ENCODE measurements around the gene SYTL4.

SYTL4 gene

DNA sequence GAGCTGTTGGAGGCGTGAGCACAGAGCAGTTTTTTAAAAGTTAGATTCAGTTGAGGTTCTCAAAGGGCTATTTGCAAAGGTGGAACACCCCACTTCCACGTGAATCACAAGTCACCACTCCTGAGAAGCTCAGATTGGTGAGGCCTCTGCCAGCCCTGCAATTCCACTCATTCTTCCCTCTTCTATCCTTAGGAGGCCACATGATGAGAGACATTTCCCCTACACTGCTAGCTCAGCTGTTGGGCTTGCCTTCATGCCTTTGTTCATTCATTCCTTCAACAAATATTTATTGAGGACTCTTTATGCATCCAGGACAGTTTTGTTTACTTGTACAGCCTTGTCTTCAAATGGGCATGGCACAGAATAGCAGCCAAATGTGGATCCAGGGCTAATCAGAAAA, 84.2 kb downstream of the SYTL4 start:
- Histone ChIP-seq H4K20me1 (ENCODE audit: control insufficient read depth, insufficient read depth, low read depth, low read length) (no peaks in the 10 kb centered on the region), H3K36me3 (ENCODE audit: control insufficient read depth, low read length) (no peaks in the 10 kb centered on the region), H3F3A (ENCODE audit: control insufficient read depth, insufficient read depth) (no peaks in the 10 kb centered on the region), H3K4me3 (ENCODE audit: low read length) (no peak overlapping the region), H3K4me2 (ENCODE audit: low read length) (no peak overlapping the region), H3K9me3 (ENCODE audit: control insufficient read depth, insufficient read depth, low read length) (no peaks in the 10 kb centered on the region), H3K79me2 (ENCODE audit: control insufficient read depth, low read length) (no peaks in the 10 kb centered on the region), H3K9me2 (replicated peaks; ENCODE audit: control insufficient read depth, low read length) (no peaks in the 10 kb centered on the region), H3K4me1 (ENCODE audit: control insufficient read depth, low read length) (no peaks in the 10 kb centered on the region), H3K27ac (ENCODE audit: low read depth, low read length) (no peak overlapping the region), H3K27me3 (ENCODE audit: control insufficient read depth, low read length) (no peaks in the 10 kb centered on the region)
- TF ChIP-seq EZH2phosphoT487 (IDR thresholded peaks at IDR 0.05; ENCODE audit: borderline replicate concordance, low read length) = no peak
- TF ChIP-seq CTCF (IDR thresholded peaks at IDR 0.05; ENCODE audit: low read depth, low read length, poor library complexity, severe bottlenecking) = no peak

DNA sequence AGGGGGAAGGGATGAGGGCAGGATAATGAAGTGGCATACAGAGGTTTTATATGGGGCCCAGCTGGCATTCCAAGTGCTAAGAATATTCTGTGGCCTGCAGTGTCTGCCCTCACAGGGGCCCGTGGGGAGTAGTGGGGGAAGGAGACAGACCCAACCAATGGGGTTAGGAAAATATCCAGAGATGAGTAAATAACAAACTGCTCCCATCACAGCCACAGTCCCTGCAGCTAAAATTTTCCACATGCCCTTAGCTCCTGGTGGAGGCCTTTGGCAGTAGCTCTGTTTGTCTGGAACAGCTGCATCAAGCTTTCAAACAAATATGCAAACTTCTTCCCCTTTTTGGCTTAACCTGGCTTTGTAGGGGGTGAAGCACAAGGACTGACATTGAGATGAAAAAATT, 84.8 kb downstream of the SYTL4 start:
- H3K9me3 ChIP-seq (ENCODE audit: control insufficient read depth, insufficient read depth, low read length) = no peaks in the 10 kb centered on the region
- H3K4me3 ChIP-seq (ENCODE audit: low read length) = no peak overlapping the region
- H3K27ac ChIP-seq (ENCODE audit: low read depth, low read length) = no peak overlapping the region
- no peaks in the 10 kb centered on the region for H3K27me3 ChIP-seq (ENCODE audit: control insufficient read depth, low read length)
- no peak for TF ChIP-seq CTCF (IDR thresholded peaks at IDR 0.05; ENCODE audit: low read depth, low read length, poor library complexity, severe bottlenecking)
- TF ChIP-seq EZH2phosphoT487 (IDR thresholded peaks at IDR 0.05; ENCODE audit: borderline replicate concordance, low read length) = no peak
- no peaks in the 10 kb centered on the region for H3K36me3 ChIP-seq (ENCODE audit: control insufficient read depth, low read length)
- H4K20me1 ChIP-seq (ENCODE audit: control insufficient read depth, insufficient read depth, low read depth, low read length) = no peaks in the 10 kb centered on the region
- no peaks in the 10 kb centered on the region for H3F3A ChIP-seq (ENCODE audit: control insufficient read depth, insufficient read depth)
- no peaks in the 10 kb centered on the region for H3K9me2 ChIP-seq (replicated peaks; ENCODE audit: control insufficient read depth, low read length)
- H3K79me2 ChIP-seq (ENCODE audit: control insufficient read depth, low read length) = no peaks in the 10 kb centered on the region
- no peak overlapping the region for H3K4me2 ChIP-seq (ENCODE audit: low read length)
- H3K4me1 ChIP-seq (ENCODE audit: control insufficient read depth, low read length) = no peaks in the 10 kb centered on the region

- Histone ChIP-seq H4K20me1 (ENCODE audit: control insufficient read depth, insufficient read depth, low read depth, low read length) (no peaks in the 10 kb centered on the region), H3F3A (ENCODE audit: control insufficient read depth, insufficient read depth) (no peaks in the 10 kb centered on the region), H3K36me3 (ENCODE audit: control insufficient read depth, low read length) (no peaks in the 10 kb centered on the region), H3K9me3 (ENCODE audit: control insufficient read depth, insufficient read depth, low read length) (no peaks in the 10 kb centered on the region), H3K79me2 (ENCODE audit: control insufficient read depth, low read length) (no peaks in the 10 kb centered on the region), H3K27ac (ENCODE audit: low read depth, low read length) (no peak overlapping the region), H3K4me2 (ENCODE audit: low read length) (no peak overlapping the region), H3K4me1 (ENCODE audit: control insufficient read depth, low read length) (no peaks in the 10 kb centered on the region), H3K9me2 (replicated peaks; ENCODE audit: control insufficient read depth, low read length) (no peaks in the 10 kb centered on the region), H3K27me3 (ENCODE audit: control insufficient read depth, low read length) (no peaks in the 10 kb centered on the region), H3K4me3 (ENCODE audit: low read length) (no peak overlapping the region)
- no peak for TF ChIP-seq CTCF (IDR thresholded peaks at IDR 0.05; ENCODE audit: low read depth, low read length, poor library complexity, severe bottlenecking)
- no peak for TF ChIP-seq EZH2phosphoT487 (IDR thresholded peaks at IDR 0.05; ENCODE audit: borderline replicate concordance, low read length)
These were observed 86.8 kb downstream of the SYTL4 start for GRCh38 chrX:100645106-100645505.
